A673 (cell line): Measurements from ENCODE around the gene DSCAM. TPM values are rescaled to one million over a fixed set of nuclear protein-coding genes. Genes with fewer than 3 reads are reported as not detected.

Experiments used
- BruUV-seq: library from RNA; stranded (reverse); fragments of 400-500 nt; replicated peaks from 2 replicates; lab custom pipeline; 2021; lab: Mats Ljungman, UMichigan
- CTCF ChIA-PET: fragments of 300-600 bp; sonication (Branson Sonifier 250); formaldehyde crosslinking; loops from one replicate; lab custom pipeline; 2022; ENCODE audit warnings: antibody characterized with exemption; lab: Charles Lee
- POLR2A ChIA-PET: fragments of 300-600 bp; sonication (Branson Sonifier 250); formaldehyde crosslinking; loops from one replicate; lab custom pipeline; 2022; ENCODE audit warnings: antibody characterized with exemption; ENCODE audit not compliant: low non-redundant PET; lab: Charles Lee
- DNase-seq: peaks from one replicate; pipeline ENCODE4 v3.0.0-alpha.2; 2015; ENCODE audit warnings: low spot score
- H3K27ac ChIP-seq: fragments of 200-600 bp; sonication (generic); 2 replicates; pipeline ENCODE4 v1.5.1; 2016; ENCODE audit warnings: mixed run types, low read depth, mild to moderate bottlenecking, mixed read lengths, antibody characterized with exemption, low read length; ENCODE audit not compliant: poor library complexity, severe bottlenecking
- H3K27me3 ChIP-seq: fragments of 200-600 bp; sonication (generic); replicated peaks from 2 replicates; pipeline ENCODE4 v1.6.1; 2017; ENCODE audit warnings: mixed run types, low read depth, mild to moderate bottlenecking, mixed read lengths, antibody characterized with exemption, low read length; ENCODE audit not compliant: insufficient read depth, poor library complexity
- H3K36me3 ChIP-seq: fragments of 200-600 bp; sonication (generic); 2 replicates; pipeline ENCODE4 v1.6.1; 2016; ENCODE audit warnings: mixed run types, mild to moderate bottlenecking, mixed read lengths, antibody characterized with exemption, low read length; ENCODE audit not compliant: insufficient read depth, poor library complexity, severe bottlenecking
- H3K4me1 ChIP-seq: fragments of 200-600 bp; sonication (generic); 2 replicates; pipeline ENCODE4 v1.6.1; 2017; ENCODE audit warnings: mixed run types, mild to moderate bottlenecking, mixed read lengths, antibody characterized with exemption, low read length; ENCODE audit not compliant: insufficient read depth, poor library complexity, severe bottlenecking
- H3K4me3 ChIP-seq: fragments of 200-600 bp; sonication (generic); 2 replicates; pipeline ENCODE4 v1.5.1; 2016; ENCODE audit warnings: low read depth, mixed run types, mild to moderate bottlenecking, mixed read lengths, low read length; ENCODE audit not compliant: poor library complexity, severe bottlenecking
- H3K9me3 ChIP-seq: fragments of 200-600 bp; sonication (generic); 2 replicates; pipeline ENCODE4 v1.6.1; 2016; ENCODE audit warnings: mixed run types, low read depth, mild to moderate bottlenecking, mixed read lengths, antibody characterized with exemption, low read length; ENCODE audit not compliant: poor library complexity, severe bottlenecking
- CTCF ChIP-seq: fragments of 300-800, 200-600 bp; sonication (generic); conservative IDR thresholded peaks from 2 replicates; pipeline ENCODE4 v1.5.1; 2017; ENCODE audit warnings: low read depth, mild to moderate bottlenecking, antibody characterized with exemption, low read length, moderate library complexity, mixed read lengths
- EZH2 ChIP-seq: fragments of 200-600 bp; sonication (generic); IDR thresholded peaks from 2 replicates; pipeline ENCODE4 v1.6.1; 2017; ENCODE audit warnings: borderline replicate concordance, low read depth, mild to moderate bottlenecking, mixed read lengths, antibody characterized with exemption, low read length; ENCODE audit not compliant: poor library complexity, severe bottlenecking
- intact Hi-C: fragments of 100-400 bp; cut with micrococcal nuclease; formaldehyde crosslinking; loops from one replicate; pipeline ENCODE4 v1.10.0; 2022; ENCODE audit not compliant: unreplicated experiment
- total RNA-seq: library from RNA; stranded (reverse); gene quantifications from 2 replicates; pipeline ENCODE4 v1.2.3, GENCODE V29; 2021

DSCAM gene
- total RNA-seq, 1 experiment from 2014 or later = not detected

GRCh38 chr21:40496116-40496515 lies 350.8 kb downstream of the DSCAM start:
- no TSS peak for BruUV-seq
- Histone ChIP-seq H3K4me1 (no peaks in the 10 kb centered on the region), H3K27ac (no peak overlapping the region), H3K36me3 (no peaks in the 10 kb centered on the region), H3K27me3 (no peaks in the 10 kb centered on the region), H3K4me3 (no peak overlapping the region), H3K9me3 (peaks cover 29% of the 10 kb centered on the region)
- intact Hi-C loops = no loop called here
- POLR2A ChIA-PET = no interaction called here
- no peak for TF ChIP-seq CTCF
- TF ChIP-seq EZH2 = no peak
- CTCF ChIA-PET = no interaction called here
- no peak for DNase-seq

- H3K27ac ChIP-seq = no peak overlapping the region
- ChIA-PET CTCF (no interaction called here), POLR2A (no interaction called here)
- H3K9me3 ChIP-seq = peaks cover 52% of the 10 kb centered on the region
- no peak for DNase-seq
- no peaks in the 10 kb centered on the region for H3K4me1 ChIP-seq
- no peak overlapping the region for H3K4me3 ChIP-seq
- H3K36me3 ChIP-seq = no peaks in the 10 kb centered on the region
- intact Hi-C loops = no loop called here
- TF ChIP-seq CTCF (no peak), EZH2 (no peak)
- BruUV-seq = no TSS peak
- no peaks in the 10 kb centered on the region for H3K27me3 ChIP-seq
These were observed 356.6 kb downstream of the DSCAM start for GRCh38 chr21:40490408-40490807.

DNA sequence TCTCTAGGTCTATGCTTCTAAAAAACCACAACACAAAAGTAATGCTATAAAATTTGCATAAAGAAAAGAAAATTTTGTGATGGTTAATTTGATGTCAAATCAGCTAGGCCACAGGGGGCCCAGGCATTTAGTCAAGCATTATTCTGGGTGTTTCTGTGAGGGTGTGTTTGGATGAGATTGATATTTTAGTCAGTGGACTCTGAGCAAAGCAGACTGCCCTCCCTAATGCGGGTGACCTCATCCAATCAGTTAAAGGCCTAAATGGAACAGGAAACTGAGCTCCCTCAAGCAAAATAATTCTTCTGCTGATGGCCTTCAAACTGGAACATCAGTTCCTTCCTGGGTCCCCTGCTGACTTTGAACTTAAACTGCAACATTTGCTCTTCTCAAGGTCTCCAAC lies 358.0 kb downstream of the DSCAM start:
- BruUV-seq = no TSS peak
- no peaks in the 10 kb centered on the region for H3K36me3 ChIP-seq
- no peaks in the 10 kb centered on the region for H3K4me1 ChIP-seq
- ChIA-PET CTCF (no interaction called here), POLR2A (no interaction called here)
- no peak for DNase-seq
- H3K27ac ChIP-seq = no peak overlapping the region
- TF ChIP-seq EZH2 = no peak
- no peak for TF ChIP-seq CTCF
- H3K4me3 ChIP-seq = no peak overlapping the region
- H3K27me3 ChIP-seq = no peaks in the 10 kb centered on the region
- H3K9me3 ChIP-seq = peaks cover 52% of the 10 kb centered on the region
- intact Hi-C loops = no loop called here
